ENCODE measurements around the gene NDUFB7. TPM values are rescaled to one million over a fixed set of nuclear protein-coding genes. Genes with fewer than 3 reads are reported as not detected.
A peak's percentile ranks its signal among the peaks of the same experiment; 100 is the strongest.

Gene NDUFB7
- polyA plus RNA-seq, 1 of the 3 experiments (the other 2 are of a cell fraction) = 465 TPM

GRCh38 chr19:14565298-14565679 is 6.6 kb downstream of the NDUFB7 start:
- Histone ChIP-seq H3K27ac (ENCODE audit: low read depth in 2 of 2, low read length in 1 of 2) (no peak overlapping the region), H2AFZ (ENCODE audit: low read depth) (no peak overlapping the region), H3K36me3 (replicated peaks in 1 of 2; ENCODE audit: control insufficient read depth in 1 of 2, insufficient read depth in 2 of 2, low read length in 1 of 2) (peaks cover 0 to 17% of the 10 kb centered on the region in 2 experiments), H3K9me2 (no peaks in the 10 kb centered on the region), H3K4me1 (ENCODE audit: control insufficient read depth in 1 of 2, insufficient read depth in 2 of 2, low read depth in 1 of 2, low read length in 1 of 2) (no peaks in the 10 kb centered on the region; a peak in 1 of 4 replicates), H4K20me1 (ENCODE audit: insufficient read depth) (no peaks in the 10 kb centered on the region), H3K9ac (no peak overlapping the region), H3K27me3 (ENCODE audit: insufficient read depth) (no peaks in the 10 kb centered on the region), H3K9me3 (no peaks in the 10 kb centered on the region), H3K4me3 (ENCODE audit: low read depth in 2 of 2, low read length in 1 of 2) (no peak overlapping the region), H3K4me2 (no peak overlapping the region), H3K79me2 (ENCODE audit: insufficient read depth) (peaks cover 10% of the 10 kb centered on the region; the same call in 1 of the 2 replicates), H3F3A (replicated peaks; ENCODE audit: insufficient read depth) (no peaks in the 10 kb centered on the region)
- ChIA-PET POLR2A (no interaction called here), CTCF (interaction anchor here (2.0 kb wide), 1 partner anchor 8 kb away, joined by 11 read pairs; no protein-coding TSS in a partner anchor)
- DNase-seq = peak; percentile 15
- TF ChIP-seq CTCF (IDR thresholded peaks at IDR 0.05) = no peak
- TF ChIP-seq MAX (IDR thresholded peaks at IDR 0.05; ENCODE audit: low read depth) = no peak
- TF ChIP-seq YY1 (IDR thresholded peaks at IDR 0.05; ENCODE audit: low read depth) = no peak
- no peak for TF ChIP-seq GATA2 (CRISPR knock-in tag; IDR thresholded peaks at IDR 0.05)
- TF ChIP-seq USF1 (IDR thresholded peaks at IDR 0.05; ENCODE audit: borderline replicate concordance, low read depth) = no peak
- TF ChIP-seq PBX3 (IDR thresholded peaks at IDR 0.05) = no peak
- TF ChIP-seq NFIC (IDR thresholded peaks at IDR 0.05; ENCODE audit: borderline replicate concordance) = no peak
- TF ChIP-seq FOSL2 (IDR thresholded peaks at IDR 0.05; ENCODE audit: borderline replicate concordance, low read depth) = no peak
- no peak for TF ChIP-seq CHD2 (IDR thresholded peaks at IDR 0.05; ENCODE audit: low read length, partially characterized antibody)
- TF ChIP-seq EZH2phosphoT487 (IDR thresholded peaks at IDR 0.05; ENCODE audit: borderline replicate concordance, low read depth) = no peak
- TF ChIP-seq SMC3 (IDR thresholded peaks at IDR 0.05; ENCODE audit: low read depth, low read length) = no peak
- TF ChIP-seq TAF1 (IDR thresholded peaks at IDR 0.05; ENCODE audit: borderline replicate concordance, low read depth, low read length) = no peak
- TF ChIP-seq JUND (IDR thresholded peaks at IDR 0.05) = no peak
- no peak for TF ChIP-seq RXRA (IDR thresholded peaks at IDR 0.05; ENCODE audit: borderline replicate concordance, low read depth)
- TF ChIP-seq GABPA (IDR thresholded peaks at IDR 0.05; ENCODE audit: low read depth) = no peak
- TF ChIP-seq TEAD4 (IDR thresholded peaks at IDR 0.05; ENCODE audit: borderline replicate concordance, insufficient read depth) = no peak
- TF ChIP-seq TCF12 (IDR thresholded peaks at IDR 0.05) = no peak
- TF ChIP-seq ELF1 (IDR thresholded peaks at IDR 0.05) = no peak
- WGBS (ENCODE audit: low lambda C conversion rate) = 92% methylated on average over 14 of the region's 22 CpGs
